Measurements from ENCODE around the gene GPR183.

DNA sequence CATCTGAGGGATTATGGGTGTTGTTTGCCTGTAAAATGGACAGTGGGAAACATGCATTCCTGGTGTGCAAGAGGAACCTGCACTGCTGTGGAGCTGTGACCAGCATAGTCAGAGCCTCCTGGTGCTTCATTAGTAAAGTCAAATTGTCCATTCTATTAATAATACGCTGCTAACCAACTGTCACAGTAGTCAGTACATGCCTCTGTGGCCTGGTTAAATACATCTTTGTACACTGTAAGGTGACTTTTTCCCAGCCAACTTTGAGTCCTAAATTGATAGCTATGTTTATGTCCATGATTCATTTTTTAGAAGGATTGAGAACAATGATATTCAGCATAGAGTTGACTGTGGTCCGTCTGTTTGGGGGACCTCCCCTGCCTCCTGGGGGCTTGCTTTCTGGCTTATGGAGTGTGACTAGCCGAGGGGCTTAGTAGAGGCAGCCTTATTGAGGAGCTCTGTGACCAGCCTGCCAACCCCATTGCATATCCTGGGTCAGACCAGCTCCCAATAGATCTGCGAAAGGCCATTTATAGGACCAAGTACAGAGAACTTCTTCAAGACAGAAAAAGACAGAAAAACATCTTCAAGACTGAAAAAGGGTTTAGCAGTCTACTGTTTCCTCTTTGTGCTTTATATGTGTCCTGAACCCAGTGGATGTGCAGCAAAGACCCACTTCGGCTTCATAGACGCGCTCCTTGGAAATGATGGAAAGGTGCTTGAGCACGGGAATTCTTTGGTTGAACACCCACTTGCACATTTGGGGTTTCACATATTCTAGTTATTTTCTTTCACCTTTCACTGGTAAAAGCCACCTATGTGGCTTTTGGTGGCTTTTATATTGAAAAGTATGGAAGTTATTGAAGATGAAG lies 4.3 kb downstream of the GPR183 start:
- TF ChIP-seq, protein P1, sequence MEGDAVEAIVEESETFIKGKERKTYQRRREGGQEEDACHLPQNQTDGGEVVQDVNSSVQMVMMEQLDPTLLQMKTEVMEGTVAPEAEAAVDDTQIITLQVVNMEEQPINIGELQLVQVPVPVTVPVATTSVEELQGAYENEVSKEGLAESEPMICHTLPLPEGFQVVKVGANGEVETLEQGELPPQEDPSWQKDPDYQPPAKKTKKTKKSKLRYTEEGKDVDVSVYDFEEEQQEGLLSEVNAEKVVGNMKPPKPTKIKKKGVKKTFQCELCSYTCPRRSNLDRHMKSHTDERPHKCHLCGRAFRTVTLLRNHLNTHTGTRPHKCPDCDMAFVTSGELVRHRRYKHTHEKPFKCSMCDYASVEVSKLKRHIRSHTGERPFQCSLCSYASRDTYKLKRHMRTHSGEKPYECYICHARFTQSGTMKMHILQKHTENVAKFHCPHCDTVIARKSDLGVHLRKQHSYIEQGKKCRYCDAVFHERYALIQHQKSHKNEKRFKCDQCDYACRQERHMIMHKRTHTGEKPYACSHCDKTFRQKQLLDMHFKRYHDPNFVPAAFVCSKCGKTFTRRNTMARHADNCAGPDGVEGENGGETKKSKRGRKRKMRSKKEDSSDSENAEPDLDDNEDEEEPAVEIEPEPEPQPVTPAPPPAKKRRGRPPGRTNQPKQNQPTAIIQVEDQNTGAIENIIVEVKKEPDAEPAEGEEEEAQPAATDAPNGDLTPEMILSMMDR (IDR thresholded peaks at IDR 0.05): no peak
- TF ChIP-seq EP300 (IDR thresholded peaks at IDR 0.05): no peak
- TF ChIP-seq POLR2A (IDR thresholded peaks at IDR 0.05; ENCODE audit: low read depth): no peak
